NCI-H526 treated with DMSO at 0.1 percent for 48 hours (cell line): ENCODE measurements around the gene NRAS.

Source experiments
- DNase-seq: peaks from one replicate; lab custom pipeline; 2025; lab: John Stamatoyannopoulos, UW

Gene NRAS

GRCh38 chr1:114728553-114728952 lies 12.0 kb upstream of the NRAS start:
- DNase-seq = no peak

GRCh38 chr1:114725230-114725629 lies 8.7 kb upstream of the NRAS start:
- no peak for DNase-seq

GRCh38 chr1:114723915-114724314 lies 7.3 kb upstream of the NRAS start:
- DNase-seq = no peak

DNA sequence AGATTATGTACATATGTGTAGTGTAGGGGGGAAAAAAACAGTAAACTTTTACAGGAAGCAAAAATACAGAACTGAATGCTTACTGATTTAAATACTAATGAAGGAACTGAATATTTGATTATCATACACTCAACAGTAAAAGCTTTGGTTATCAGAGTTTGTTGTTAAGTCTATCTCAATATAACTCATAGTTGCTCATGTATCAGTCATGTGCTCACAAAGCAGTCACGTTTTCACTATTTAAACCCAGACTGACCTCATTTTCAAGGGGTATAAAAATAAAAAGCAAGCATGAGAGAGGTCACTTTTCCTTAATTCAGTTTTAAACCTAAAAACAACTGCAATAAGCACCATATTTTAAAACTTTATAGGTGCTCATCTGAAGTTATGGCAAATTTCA lies 6.9 kb upstream of the NRAS start:
- DNase-seq = no peak

GRCh38 chr1:114720492-114720891 lies 3.9 kb upstream of the NRAS start:
- no peak for DNase-seq

- DNase-seq = no peak
These were observed 2.8 kb upstream of the NRAS start for GRCh38 chr1:114719424-114719787.

- DNase-seq = no peak
These were observed 2.3 kb upstream of the NRAS start for GRCh38 chr1:114718661-114719423.

GRCh38 chr1:114715952-114716303 lies 643 bp downstream of the NRAS start:
- no peak for DNase-seq

GRCh38 chr1:114712977-114713376 lies 3.6 kb downstream of the NRAS start:
- no peak for DNase-seq

- DNase-seq = no peak
These were observed 6.2 kb downstream of the NRAS start for GRCh38 chr1:114710360-114710759.

- DNase-seq = no peak
These were observed 9.0 kb downstream of the NRAS start for GRCh38 chr1:114707604-114708003.

DNA sequence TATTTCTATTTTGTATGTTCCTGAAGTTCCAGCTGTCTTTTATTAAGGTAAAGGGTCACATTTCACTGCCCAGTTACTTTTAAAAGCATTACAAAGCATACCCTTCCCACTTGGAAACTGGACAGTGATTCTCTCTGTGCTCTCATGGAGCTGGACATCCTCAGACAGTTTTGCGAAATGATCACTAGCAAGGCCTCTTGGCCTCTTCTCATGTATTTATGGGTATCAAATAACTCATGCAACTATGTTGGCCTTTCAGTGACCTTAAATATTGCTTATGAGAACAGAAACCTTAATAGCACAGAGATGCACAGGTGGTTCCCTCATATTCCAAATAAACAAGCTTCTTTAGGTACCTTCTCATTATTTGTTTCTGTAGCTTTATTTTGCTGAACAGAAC lies 13.3 kb downstream of the NRAS start:
- no peak for DNase-seq

GRCh38 chr1:114702737-114703136 lies 13.8 kb downstream of the NRAS start:
- DNase-seq = no peak

DNA sequence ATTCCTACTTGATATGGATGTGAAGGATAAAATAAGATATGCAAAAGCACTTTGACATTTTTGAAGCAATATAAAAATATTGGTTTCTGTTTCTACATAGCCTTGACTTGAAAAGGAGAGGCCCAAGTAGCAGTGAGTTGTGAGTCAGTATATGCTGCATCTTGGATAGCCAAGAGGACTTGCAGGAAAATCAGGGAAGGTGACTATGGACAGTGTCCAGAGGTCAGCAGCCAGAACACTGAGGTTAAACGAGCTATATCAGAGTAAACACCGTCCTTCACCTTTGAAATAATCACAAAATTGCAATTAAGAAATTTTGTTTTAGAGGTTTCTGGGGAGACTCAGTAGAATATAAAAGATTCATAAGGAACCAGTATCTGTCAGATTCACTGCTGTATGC lies 14.6 kb downstream of the NRAS start:
- no peak for DNase-seq

DNA sequence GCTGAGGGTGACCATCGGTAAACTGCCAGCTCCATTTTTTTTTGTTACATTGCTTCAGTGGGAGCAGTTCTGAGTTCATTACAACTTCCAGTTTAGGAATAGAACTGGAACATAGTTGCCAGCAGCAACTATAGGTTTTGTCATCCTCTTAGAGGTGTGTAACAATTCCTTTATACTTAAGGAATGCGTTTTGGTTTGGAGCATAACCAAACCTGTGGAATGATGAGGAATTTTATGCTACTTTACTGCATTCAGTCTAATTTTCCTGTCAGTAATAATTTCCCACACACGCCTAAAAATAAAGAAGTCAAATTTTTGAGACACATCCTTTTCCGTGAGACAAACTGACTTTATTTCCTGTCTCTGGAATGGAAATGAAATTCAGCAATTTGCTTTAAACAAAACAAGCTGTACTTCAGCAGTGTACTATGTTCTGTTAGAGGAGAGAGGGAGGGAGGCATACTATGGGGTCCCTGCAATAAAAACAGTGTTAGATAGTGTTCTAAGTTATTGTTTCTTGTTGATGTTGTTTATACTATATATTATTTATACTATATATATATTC lies 16.5 kb downstream of the NRAS start:
- DNase-seq = no peak

DNA sequence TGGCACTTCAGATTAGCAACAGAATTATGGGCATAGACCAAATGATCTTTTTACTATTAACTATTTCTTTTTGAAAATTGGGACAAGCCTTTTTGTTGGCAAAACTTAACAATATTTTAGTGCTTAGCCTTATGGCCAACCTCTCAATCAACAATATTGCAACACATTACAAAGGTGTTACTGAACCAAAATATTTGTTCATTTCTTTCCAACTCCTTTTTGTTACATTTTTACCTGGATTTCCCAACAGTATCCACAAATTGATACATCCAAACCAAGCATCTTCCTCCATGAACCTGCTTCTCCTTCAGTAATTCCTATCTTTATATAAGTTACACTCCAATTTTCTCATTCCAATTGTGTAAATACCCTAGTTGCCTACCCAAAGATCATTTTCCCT lies 19.8 kb downstream of the NRAS start:
- DNase-seq = no peak

DNA sequence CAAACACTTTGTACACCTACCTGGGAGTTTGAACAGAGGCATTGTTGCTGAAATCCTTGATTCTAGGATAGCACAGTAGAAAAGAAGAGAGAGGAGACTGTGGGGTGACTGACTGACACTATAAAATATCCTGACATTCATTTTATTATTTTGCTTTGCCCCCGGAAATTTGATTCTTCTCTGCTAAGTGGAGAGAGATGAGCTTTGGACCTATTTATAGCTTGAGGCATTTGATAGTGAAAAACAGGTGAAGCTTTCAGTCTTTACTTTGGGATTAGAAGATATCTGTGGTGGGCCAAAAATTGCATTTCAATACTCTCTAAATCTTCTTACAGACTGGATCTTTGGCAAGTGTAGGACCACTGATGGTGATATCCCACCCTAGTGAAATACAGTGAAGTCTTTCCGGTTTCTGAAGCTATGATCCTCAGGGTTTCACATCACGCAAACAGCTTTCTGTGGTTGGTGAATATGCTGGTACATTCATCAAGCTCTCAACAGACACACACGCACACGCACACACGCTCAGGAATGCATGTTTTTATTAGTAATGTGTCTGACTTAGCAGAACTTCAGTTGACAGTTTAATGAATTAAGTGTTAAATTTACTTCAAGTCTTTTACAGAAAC lies 21.0 kb downstream of the NRAS start, which contains the start of gene AMPD1:
Gene AMPD1 (minus strand): TSS at position 117 of the 629 bp plus-strand sequence. CDS start 75 bp downstream, at position 42.
- DNase-seq = no peak

DNA sequence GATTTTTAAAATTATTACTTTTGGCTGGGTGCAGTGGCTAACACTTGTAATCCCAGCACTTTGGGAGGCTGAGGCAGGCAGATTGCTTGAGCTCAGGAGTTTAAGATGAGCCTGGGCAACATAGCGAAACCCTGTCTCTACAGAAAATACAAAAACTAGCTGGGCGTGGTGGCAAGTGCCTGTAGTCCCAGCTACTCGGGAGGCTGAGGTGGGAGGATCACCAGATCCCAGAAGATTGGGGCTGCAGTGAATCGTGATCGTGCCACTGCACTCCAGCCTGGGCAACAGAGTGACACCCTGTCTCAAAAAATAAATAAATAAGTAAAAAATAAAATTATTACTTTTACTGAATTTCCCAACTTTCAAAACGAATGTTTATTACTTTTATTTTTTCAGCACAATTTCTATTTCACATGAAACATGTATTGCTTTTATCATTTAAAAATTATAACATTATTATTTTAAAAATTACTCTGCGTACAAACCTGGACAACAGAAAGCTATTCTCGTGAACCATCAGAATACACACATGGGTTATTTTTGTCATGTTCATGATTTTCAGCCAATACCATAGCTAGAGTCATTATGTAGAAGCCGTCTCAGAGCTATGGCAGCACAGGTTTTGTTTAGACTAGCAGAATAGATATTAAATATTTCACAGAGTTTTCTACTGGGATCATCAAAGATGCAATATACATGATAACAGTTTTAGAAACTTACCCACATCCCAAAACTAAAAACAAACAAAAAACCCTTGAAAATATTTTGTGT lies 21.8 kb downstream of the NRAS start:
- no peak for DNase-seq

DNA sequence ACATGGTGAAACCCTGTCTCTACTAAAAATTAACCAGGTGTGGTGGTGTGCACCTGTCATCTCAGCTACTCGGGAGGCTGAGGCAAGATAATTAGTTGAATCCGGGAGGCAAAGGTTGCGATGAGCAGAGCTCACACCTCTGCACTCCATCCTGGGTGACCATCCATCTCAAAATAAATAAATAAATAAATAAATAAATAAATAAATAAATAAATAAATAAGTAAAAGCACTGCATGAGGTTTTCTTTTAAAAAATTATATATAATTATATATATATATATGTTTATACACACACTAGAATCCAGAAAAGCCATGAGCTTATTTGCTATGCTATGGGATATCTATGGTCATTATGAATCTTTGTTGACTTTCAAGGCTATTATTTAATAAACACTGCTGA lies 23.6 kb downstream of the NRAS start:
- no peak for DNase-seq

- no peak for DNase-seq
These were observed 25.5 kb downstream of the NRAS start for GRCh38 chr1:114691061-114691460.

DNA sequence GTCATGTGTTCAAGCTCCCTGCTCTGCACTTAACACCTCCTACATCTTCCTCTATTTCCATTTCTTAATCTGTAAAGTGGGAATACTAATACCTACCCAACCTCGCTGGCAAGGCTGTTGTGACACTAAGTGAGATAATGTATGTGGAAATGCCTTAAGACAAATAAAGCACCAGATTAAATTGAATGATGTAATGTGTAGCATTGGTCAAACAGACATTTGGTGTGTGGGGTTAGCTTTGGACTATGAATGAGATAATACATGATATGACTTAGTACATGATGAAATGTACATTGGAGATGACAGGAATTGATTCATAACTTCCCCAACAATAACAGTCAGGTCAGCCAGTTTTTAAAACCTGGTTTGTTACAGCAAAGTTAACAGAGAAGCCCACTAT lies 26.4 kb downstream of the NRAS start:
- no peak for DNase-seq

GRCh38 chr1:114688526-114688925 lies 28.0 kb downstream of the NRAS start:
- no peak for DNase-seq

DNA sequence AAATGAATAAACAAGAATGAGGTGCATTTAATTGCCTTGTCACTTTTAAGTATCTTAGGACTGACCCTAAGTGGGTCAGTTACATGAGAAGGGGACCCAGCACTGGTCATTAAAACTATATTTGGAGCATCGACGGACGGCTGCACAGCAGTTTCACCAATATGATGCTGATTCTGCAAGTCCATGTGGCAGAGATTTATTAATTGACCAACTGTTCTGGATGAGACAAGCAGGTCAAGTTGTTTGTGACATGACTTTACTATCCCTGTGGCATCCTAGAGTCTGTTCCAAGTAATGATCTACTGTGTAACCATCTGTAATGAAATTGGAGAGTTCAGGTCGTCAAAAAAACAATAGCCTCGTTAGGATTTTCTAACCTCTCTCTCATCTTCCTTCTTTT lies 30.7 kb downstream of the NRAS start:
- DNase-seq = no peak
